Measurements from ENCODE around the gene RAB10. TPM values are rescaled to one million over a fixed set of nuclear protein-coding genes. Genes with fewer than 3 reads are reported as not detected.

Gene RAB10
- total RNA-seq, 1 experiment from 2014 or later: 130 TPM

DNA sequence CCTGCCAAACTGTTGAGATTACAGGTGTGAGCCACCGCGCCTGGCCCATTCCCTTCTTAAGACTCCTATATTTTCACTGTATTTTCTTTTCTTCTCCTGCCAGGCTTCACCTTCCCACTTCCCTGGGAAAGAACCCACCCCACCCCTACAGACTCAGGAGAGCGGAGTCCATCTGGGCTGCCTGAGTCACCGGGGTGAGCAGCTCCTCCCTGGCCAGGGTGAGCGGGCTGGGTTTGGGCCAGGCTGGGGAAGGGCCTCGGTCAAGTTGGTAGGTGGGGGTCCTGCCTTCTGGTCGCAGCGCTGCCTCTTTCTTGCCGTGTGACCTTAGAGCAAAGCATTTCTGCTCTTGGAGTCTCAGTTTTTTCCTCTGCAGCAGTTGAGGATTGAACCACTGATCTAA, 136.9 kb downstream of the RAB10 start:
- Histone ChIP-seq H3K4ac (ENCODE audit: low read depth, low read length) (no peak overlapping the region), H3K56ac (ENCODE audit: insufficient read length, low read depth, low read length) (no peak overlapping the region), H3K14ac (ENCODE audit: insufficient read depth, low read length) (no peak overlapping the region), H3K79me2 (ENCODE audit: insufficient read depth, low read length) (no peaks in the 10 kb centered on the region), H4K5ac (ENCODE audit: insufficient read length, low read depth, low read length) (no peak overlapping the region), H2AFZ (ENCODE audit: low read length) (no peak overlapping the region), H3K23ac (ENCODE audit: insufficient read length, low read depth, low read length) (no peak overlapping the region), H3K18ac (ENCODE audit: insufficient read length, low read depth, low read length) (no peak overlapping the region), H3K23me2 (ENCODE audit: insufficient read length, low read depth, low read length, poor library complexity, severe bottlenecking) (peaks cover 11% of the 10 kb centered on the region), H2AK5ac (ENCODE audit: insufficient read length, low read length) (no peak overlapping the region), H3K27me3 (ENCODE audit: insufficient read depth, low read length) (no peaks in the 10 kb centered on the region), H3K4me1 (ENCODE audit: insufficient read depth, low read length) (no peaks in the 10 kb centered on the region; the same call in 1 of the 2 replicates), H2BK5ac (ENCODE audit: insufficient read length, low read length) (no peak overlapping the region), H4K91ac (ENCODE audit: insufficient read length, low read depth, low read length) (no peak overlapping the region), H3K4me2 (ENCODE audit: insufficient read depth, insufficient read length, low read length) (no peak overlapping the region), H2BK12ac (ENCODE audit: insufficient read length, low read depth, low read length) (no peak overlapping the region), H3K79me1 (ENCODE audit: insufficient read depth, low read depth, low read length, poor library complexity, severe bottlenecking) (no peaks in the 10 kb centered on the region), H3K27ac (ENCODE audit: insufficient read length, low read depth, low read length) (no peak overlapping the region), H3T11ph (ENCODE audit: low read length) (no peak overlapping the region), H3K9me3 (ENCODE audit: control insufficient read depth, low read depth, low read length) (no peaks in the 10 kb centered on the region), H4K8ac (replicated peaks; ENCODE audit: insufficient read length, low read depth, low read length) (no peak overlapping the region), H4K20me1 (ENCODE audit: control insufficient read depth, insufficient read depth, insufficient read length) (no peaks in the 10 kb centered on the region), H3K9ac (ENCODE audit: extremely low read depth, insufficient read length, low read length) (no peak overlapping the region), H2BK15ac (ENCODE audit: low read depth, low read length) (no peak overlapping the region), H2BK120ac (ENCODE audit: low read depth, low read length, poor library complexity, severe bottlenecking) (no peak overlapping the region), H2BK20ac (ENCODE audit: low read depth, low read length, poor library complexity, severe bottlenecking) (no peak overlapping the region)
- H3K27me3 Mint-ChIP-seq (ENCODE audit: low read depth): peaks cover 28% of the 10 kb centered on the region
- no peak overlapping the region for H3K27ac Mint-ChIP-seq
- H3K9me3 Mint-ChIP-seq: peaks cover 0 to 5% of the 10 kb centered on the region in 2 experiments; a peak in 1 of 5 replicates
- H3K4me3 Mint-ChIP-seq: no peak overlapping the region; a peak in 1 of 5 replicates
- no peak for DNase-seq
- TF ChIP-seq, protein P1, sequence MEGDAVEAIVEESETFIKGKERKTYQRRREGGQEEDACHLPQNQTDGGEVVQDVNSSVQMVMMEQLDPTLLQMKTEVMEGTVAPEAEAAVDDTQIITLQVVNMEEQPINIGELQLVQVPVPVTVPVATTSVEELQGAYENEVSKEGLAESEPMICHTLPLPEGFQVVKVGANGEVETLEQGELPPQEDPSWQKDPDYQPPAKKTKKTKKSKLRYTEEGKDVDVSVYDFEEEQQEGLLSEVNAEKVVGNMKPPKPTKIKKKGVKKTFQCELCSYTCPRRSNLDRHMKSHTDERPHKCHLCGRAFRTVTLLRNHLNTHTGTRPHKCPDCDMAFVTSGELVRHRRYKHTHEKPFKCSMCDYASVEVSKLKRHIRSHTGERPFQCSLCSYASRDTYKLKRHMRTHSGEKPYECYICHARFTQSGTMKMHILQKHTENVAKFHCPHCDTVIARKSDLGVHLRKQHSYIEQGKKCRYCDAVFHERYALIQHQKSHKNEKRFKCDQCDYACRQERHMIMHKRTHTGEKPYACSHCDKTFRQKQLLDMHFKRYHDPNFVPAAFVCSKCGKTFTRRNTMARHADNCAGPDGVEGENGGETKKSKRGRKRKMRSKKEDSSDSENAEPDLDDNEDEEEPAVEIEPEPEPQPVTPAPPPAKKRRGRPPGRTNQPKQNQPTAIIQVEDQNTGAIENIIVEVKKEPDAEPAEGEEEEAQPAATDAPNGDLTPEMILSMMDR (conservative IDR thresholded peaks at IDR 0.05): no peak
- no CpG with 5 or more reads among the region's 9 CpGs for WGBS (ENCODE audit: extremely low coverage, insufficient read length, low lambda C conversion rate)
- H3K36me3 Mint-ChIP-seq (ENCODE audit: insufficient read depth in 1 of 3, low read depth in 3 of 3): no peaks in the 10 kb centered on the region
- H3K4me1 Mint-ChIP-seq: peaks cover 9 to 18% of the 10 kb centered on the region in 2 experiments

Data from H9 (cell line).